H9 (cell line): Measurements from ENCODE around the gene PRKCG. TPM values are rescaled to one million over a fixed set of nuclear protein-coding genes. Genes with fewer than 3 reads are reported as not detected.

Source experiments
- DNase-seq: peaks from one replicate; pipeline ENCODE4 v3.0.0-alpha.2; 2017
- H2AFZ ChIP-seq: one replicate; pipeline ENCODE4 v1.6.1; 2013; ENCODE audit warnings: mild to moderate bottlenecking, low read length, control low read depth, moderate library complexity
- H2AK5ac ChIP-seq: 2 replicates; pipeline ENCODE4 v1.6.1; 2013; ENCODE audit warnings: low read length, control low read depth, mixed read lengths; ENCODE audit not compliant: insufficient read length
- H2BK120ac ChIP-seq: one replicate; pipeline ENCODE4 v1.6.1; 2013; ENCODE audit warnings: low read depth, mild to moderate bottlenecking, low read length, control low read depth, inconsistent platforms; ENCODE audit not compliant: poor library complexity, severe bottlenecking
- H2BK12ac ChIP-seq: 2 replicates; pipeline ENCODE4 v1.6.1; 2013; ENCODE audit warnings: low read length, control low read depth, mixed read lengths, low read depth; ENCODE audit not compliant: insufficient read length
- H2BK15ac ChIP-seq: 2 replicates; pipeline ENCODE4 v1.6.1; 2013; ENCODE audit warnings: low read depth, low read length, control low read depth
- H2BK20ac ChIP-seq: one replicate; pipeline ENCODE4 v1.6.1; 2013; ENCODE audit warnings: low read depth, mild to moderate bottlenecking, low read length, control low read depth, inconsistent platforms; ENCODE audit not compliant: poor library complexity, severe bottlenecking
- H2BK5ac ChIP-seq: 2 replicates; pipeline ENCODE4 v1.6.1; 2013; ENCODE audit warnings: low read length, control low read depth, mixed read lengths; ENCODE audit not compliant: insufficient read length
- H3K14ac ChIP-seq: 2 replicates; pipeline ENCODE4 v1.6.1; 2013; ENCODE audit warnings: low read length, control low read depth; ENCODE audit not compliant: insufficient read depth
- H3K18ac ChIP-seq: 2 replicates; pipeline ENCODE4 v1.6.1; 2013; ENCODE audit warnings: low read depth, mild to moderate bottlenecking, mixed read lengths, low read length, control low read depth; ENCODE audit not compliant: insufficient read length
- H3K23ac ChIP-seq: 2 replicates; pipeline ENCODE4 v1.6.1; 2013; ENCODE audit warnings: low read length, control low read depth, mixed read lengths, low read depth; ENCODE audit not compliant: insufficient read length
- H3K23me2 ChIP-seq: 2 replicates; pipeline ENCODE4 v1.6.1; 2013; ENCODE audit warnings: low read depth, mild to moderate bottlenecking, mixed read lengths, low read length, control low read depth; ENCODE audit not compliant: insufficient read length, poor library complexity, severe bottlenecking
- H3K27ac ChIP-seq: 2 replicates; pipeline ENCODE4 v1.5.1; 2013; ENCODE audit warnings: low read length, control low read depth, mixed read lengths, low read depth; ENCODE audit not compliant: insufficient read length
- H3K27me3 ChIP-seq: 2 replicates; pipeline ENCODE4 v1.6.1; 2013; ENCODE audit warnings: low read length, control low read depth, inconsistent platforms; ENCODE audit not compliant: insufficient read depth
- H3K4ac ChIP-seq: 2 replicates; pipeline ENCODE4 v1.6.1; 2013; ENCODE audit warnings: low read depth, mild to moderate bottlenecking, control low read depth, inconsistent platforms, low read length, moderate library complexity
- H3K4me1 ChIP-seq: 2 replicates; pipeline ENCODE4 v1.6.1; 2013; ENCODE audit warnings: low read length, control low read depth, inconsistent platforms; ENCODE audit not compliant: insufficient read depth
- H3K4me2 ChIP-seq: 2 replicates; pipeline ENCODE4 v1.6.1; 2013; ENCODE audit warnings: low read length, control low read depth, mixed read lengths; ENCODE audit not compliant: insufficient read length, insufficient read depth
- H3K56ac ChIP-seq: 2 replicates; pipeline ENCODE4 v1.6.1; 2013; ENCODE audit warnings: low read depth, mild to moderate bottlenecking, mixed read lengths, low read length, control low read depth; ENCODE audit not compliant: insufficient read length
- H3K79me1 ChIP-seq: 2 replicates; pipeline ENCODE4 v1.6.1; 2013; ENCODE audit warnings: low read depth, mild to moderate bottlenecking, moderate library complexity, low read length, control low read depth, inconsistent platforms; ENCODE audit not compliant: insufficient read depth, poor library complexity, severe bottlenecking
- H3K79me2 ChIP-seq: 2 replicates; pipeline ENCODE4 v1.6.1; 2013; ENCODE audit warnings: low read length, control low read depth, inconsistent platforms; ENCODE audit not compliant: insufficient read depth
- H3K9ac ChIP-seq: 2 replicates; pipeline ENCODE4 v1.6.1; 2013; ENCODE audit warnings: low read length, control low read depth, mixed read lengths; ENCODE audit not compliant: insufficient read length; ENCODE audit errors: extremely low read depth
- H3K9me3 ChIP-seq: one replicate; pipeline ENCODE4 v1.6.1; 2013; ENCODE audit warnings: low read depth, low read length, inconsistent platforms; ENCODE audit not compliant: control insufficient read depth
- H3T11ph ChIP-seq: one replicate; pipeline ENCODE4 v1.6.1; 2013; ENCODE audit warnings: mild to moderate bottlenecking, low read length, control low read depth, inconsistent platforms
- H4K20me1 ChIP-seq: one replicate; pipeline ENCODE4 v1.6.1; 2013; ENCODE audit not compliant: control insufficient read depth, insufficient read length, insufficient read depth
- H4K5ac ChIP-seq: 2 replicates; pipeline ENCODE4 v1.6.1; 2013; ENCODE audit warnings: low read depth, mild to moderate bottlenecking, mixed read lengths, low read length, control low read depth; ENCODE audit not compliant: insufficient read length
- H4K8ac ChIP-seq: replicated peaks from 2 replicates; pipeline ENCODE4 v1.6.1; 2013; ENCODE audit warnings: low read length, control low read depth, mixed read lengths, low read depth; ENCODE audit not compliant: insufficient read length
- H4K91ac ChIP-seq: 2 replicates; pipeline ENCODE4 v1.6.1; 2013; ENCODE audit warnings: low read depth, mild to moderate bottlenecking, moderate library complexity, mixed read lengths, low read length, control low read depth; ENCODE audit not compliant: insufficient read length
- H3K27ac Mint-ChIP-seq, 3 experiments: 2 replicates in 2 of 3; 3 replicates in 1 of 3; pipeline ENCODE4 v1.8.0; 2020 to 2021; ENCODE audit warnings: mixed read lengths in 3 of 3, mild to moderate bottlenecking in 1 of 3, moderate library complexity in 1 of 3
- H3K27me3 Mint-ChIP-seq: 2 replicates; pipeline ENCODE4 v1.8.0; 2021; ENCODE audit warnings: low read depth, mild to moderate bottlenecking, moderate library complexity, mixed read lengths
- H3K36me3 Mint-ChIP-seq, 3 experiments: 2 replicates in 2 of 3; 3 replicates in 1 of 3; pipeline ENCODE4 v1.8.0; 2020 to 2021; ENCODE audit warnings: low read depth in 3 of 3, mixed read lengths in 3 of 3; ENCODE audit not compliant: insufficient read depth in 1 of 3
- H3K4me1 Mint-ChIP-seq, 2 experiments: 2 replicates each; pipeline ENCODE4 v1.8.0; 2020; ENCODE audit warnings: mixed read lengths in 2 of 2
- H3K4me3 Mint-ChIP-seq, 2 experiments: 2 replicates in 1 of 2; 3 replicates in 1 of 2; pipeline ENCODE4 v1.8.0; 2020 to 2021; ENCODE audit warnings: mild to moderate bottlenecking in 2 of 2, mixed read lengths in 2 of 2, moderate library complexity in 1 of 2
- H3K9me3 Mint-ChIP-seq, 2 experiments: 2 replicates in 1 of 2; 3 replicates in 1 of 2; pipeline ENCODE4 v1.8.0; 2020; ENCODE audit warnings: mild to moderate bottlenecking in 2 of 2, mixed read lengths in 2 of 2, moderate library complexity in 1 of 2
- CTCF ChIP-seq: fragments of 200-600 bp; sonication (generic); conservative IDR thresholded peaks from 3 replicates; pipeline ENCODE4 v1.8.0; 2021; ENCODE audit warnings: antibody characterized with exemption, mild to moderate bottlenecking
- WGBS: extraction: QIAGEN DNeasy Blood & Tissue Kit; methylation state at CpG from one replicate; pipeline ENCODE4 v1.1.7; 2013; ENCODE audit warnings: missing lambda C conversion rate, low lambda C conversion rate, mixed read lengths; ENCODE audit not compliant: insufficient read length; ENCODE audit errors: extremely low coverage; 5-methylcytosine and 5-hydroxymethylcytosine counted together
- total RNA-seq: library from RNA; stranded (reverse); gene quantifications from 2 replicates; pipeline ENCODE4 v1.2.1, GENCODE V29; 2021

PRKCG gene
- total RNA-seq, 1 experiment from 2014 or later = 8.8 TPM

DNA sequence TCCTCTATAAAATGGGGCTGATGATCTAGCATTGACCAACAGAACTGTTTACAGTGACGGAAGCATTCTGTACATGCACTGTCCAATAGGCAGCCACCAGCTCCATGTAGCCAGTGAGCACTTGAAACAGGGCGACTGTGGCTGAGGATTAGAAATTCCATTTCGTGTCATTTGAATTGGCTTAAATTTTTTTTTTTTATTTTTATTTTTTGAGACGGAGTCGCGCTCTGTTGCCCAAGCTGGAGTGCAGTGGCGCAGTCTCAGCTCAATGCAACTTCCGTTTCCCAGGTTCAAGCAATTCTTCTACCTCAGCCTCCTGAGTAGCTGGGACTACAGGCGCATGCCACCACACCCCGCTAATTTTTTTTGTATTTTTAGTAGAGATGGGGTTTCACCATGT is 3.0 kb downstream of the PRKCG start:
- Histone ChIP-seq H3K9me3 (no peaks in the 10 kb centered on the region), H3K23ac (no peak overlapping the region), H3K27ac (no peak overlapping the region), H3K4me2 (no peak overlapping the region), H3K9ac (no peak overlapping the region), H3K79me2 (no peaks in the 10 kb centered on the region), H4K91ac (no peak overlapping the region), H4K5ac (no peak overlapping the region), H3K23me2 (peaks cover 28% of the 10 kb centered on the region), H2BK5ac (no peak overlapping the region), H3K79me1 (no peaks in the 10 kb centered on the region), H2AK5ac (no peak overlapping the region), H2BK15ac (no peak overlapping the region), H3K14ac (no peak overlapping the region), H2BK120ac (no peak overlapping the region), H3K27me3 (no peaks in the 10 kb centered on the region), H3K18ac (no peak overlapping the region), H2BK12ac (no peak overlapping the region), H3K56ac (no peak overlapping the region), H3K4ac (no peak overlapping the region), H4K20me1 (no peaks in the 10 kb centered on the region), H2BK20ac (no peak overlapping the region), H4K8ac (no peak overlapping the region), H3K4me1 (no peaks in the 10 kb centered on the region; the same call in 1 of the 2 replicates), H3T11ph (no peak overlapping the region), H2AFZ (no peak overlapping the region)
- TF ChIP-seq CTCF = no peak
- Mint-ChIP-seq H3K27ac (no peak overlapping the region), H3K4me3 (peak overlapping the region in 1 of 2 experiments; percentile 10; a peak in 1 of 5 replicates), H3K36me3 (no peaks in the 10 kb centered on the region; a peak in 2 of 7 replicates), H3K27me3 (peaks cover 23% of the 10 kb centered on the region), H3K4me1 (peaks cover 18 to 23% of the 10 kb centered on the region in 2 experiments), H3K9me3 (no peaks in the 10 kb centered on the region)
- no CpG with 5 or more reads among the region's 10 CpGs for WGBS
- DNase-seq = no peak
